CD8-positive, alpha-beta memory T cell (primary cell): Measurements from ENCODE around the gene CLPTM1L. TPM values are rescaled to one million over a fixed set of nuclear protein-coding genes. Genes with fewer than 3 reads are reported as not detected.

Experiments used
- CTCF ChIA-PET: fragments of 350-600 bp; sonication (Branson Sonifier 250); formaldehyde crosslinking; loops from one replicate; lab custom pipeline; 2021; ENCODE audit warnings: antibody characterized with exemption; lab: Charles Lee
- POLR2A ChIA-PET: fragments of 350-600 bp; sonication (Branson Sonifier 250); formaldehyde crosslinking; loops from one replicate; lab custom pipeline; 2021; ENCODE audit warnings: antibody characterized with exemption; lab: Charles Lee
- DNase-seq, 5 donors: peaks; one replicate each; pipeline versions ENCODE4 v3.0.0 to v3.0.0-alpha.2; 2020 to 2022; ENCODE audit warnings: mixed read lengths in 1 of 5
- H3K27ac ChIP-seq: one replicate; pipeline ENCODE4 v1.7.0; 2013; ENCODE audit warnings: low read depth, mild to moderate bottlenecking, low read length, moderate library complexity
- H3K27me3 ChIP-seq: 2 replicates; pipeline ENCODE4 v1.7.0; 2013; ENCODE audit warnings: low read length, mild to moderate bottlenecking; ENCODE audit not compliant: insufficient read depth, poor library complexity, severe bottlenecking
- H3K36me3 ChIP-seq: 2 replicates; pipeline ENCODE4 v1.7.0; 2013; ENCODE audit warnings: mild to moderate bottlenecking, low read length, moderate library complexity; ENCODE audit not compliant: insufficient read depth
- H3K4me1 ChIP-seq: 2 replicates; pipeline ENCODE4 v1.7.0; 2013; ENCODE audit warnings: mild to moderate bottlenecking, low read length, moderate library complexity; ENCODE audit not compliant: insufficient read depth
- H3K4me3 ChIP-seq: 2 replicates; pipeline ENCODE4 v1.7.0; 2013; ENCODE audit warnings: mild to moderate bottlenecking, low read length
- H3K9me3 ChIP-seq: 2 replicates; pipeline ENCODE4 v1.7.0; 2013; ENCODE audit warnings: mild to moderate bottlenecking, low read length
- H3K27ac Mint-ChIP-seq, 8 donors: one replicate each; pipeline ENCODE4 v1.8.0; 2020 to 2021; ENCODE audit warnings: mixed read lengths in 8 of 8, mild to moderate bottlenecking in 6 of 8, inconsistent platforms in 3 of 8, moderate library complexity in 3 of 8
- H3K27me3 Mint-ChIP-seq, 2 donors: one replicate each; pipeline ENCODE4 v1.8.0; 2020 to 2021; ENCODE audit warnings: mixed read lengths in 2 of 2, mild to moderate bottlenecking in 1 of 2, moderate library complexity in 1 of 2
- H3K36me3 Mint-ChIP-seq, 3 donors: one replicate each; pipeline ENCODE4 v1.8.0; 2020 to 2021; ENCODE audit warnings: mixed read lengths in 3 of 3, inconsistent platforms in 1 of 3, mild to moderate bottlenecking in 1 of 3
- H3K4me1 Mint-ChIP-seq, 3 donors: one replicate each; pipeline ENCODE4 v1.8.0; 2020 to 2021; ENCODE audit warnings: mixed read lengths in 3 of 3, inconsistent platforms in 1 of 3, mild to moderate bottlenecking in 1 of 3
- H3K4me3 Mint-ChIP-seq, 7 donors: one replicate each; pipeline ENCODE4 v1.8.0; 2020 to 2021; ENCODE audit warnings: mixed read lengths in 7 of 7, mild to moderate bottlenecking in 6 of 7, moderate library complexity in 4 of 7, inconsistent platforms in 2 of 7
- H3K9me3 Mint-ChIP-seq, 5 donors: one replicate each; pipeline ENCODE4 v1.8.0; 2020 to 2022; ENCODE audit warnings: mixed read lengths in 5 of 5, mild to moderate bottlenecking in 3 of 5, moderate library complexity in 2 of 5, inconsistent platforms in 1 of 5
- polyA plus RNA-seq: library from polyadenylated mRNA; unstranded; fragments of 300-500 nt; fragmentation: Illumina TruSeq; gene quantifications from one replicate; pipeline ENCODE4 v1.2.3, GENCODE V29; 2021
- total RNA-seq, 2 experiments: library from RNA; stranded (reverse); gene quantifications; one replicate each; pipeline ENCODE4 v1.2.3, GENCODE V29; 2021

Gene CLPTM1L
- total and polyA plus RNA-seq, 3 experiments from 2014 or later: 68.1 to 110 (median 109) TPM

GRCh38 chr5:1270426-1270825, 74.5 kb downstream of the CLPTM1L start:
- H3K4me3 ChIP-seq: no peak overlapping the region

DNA sequence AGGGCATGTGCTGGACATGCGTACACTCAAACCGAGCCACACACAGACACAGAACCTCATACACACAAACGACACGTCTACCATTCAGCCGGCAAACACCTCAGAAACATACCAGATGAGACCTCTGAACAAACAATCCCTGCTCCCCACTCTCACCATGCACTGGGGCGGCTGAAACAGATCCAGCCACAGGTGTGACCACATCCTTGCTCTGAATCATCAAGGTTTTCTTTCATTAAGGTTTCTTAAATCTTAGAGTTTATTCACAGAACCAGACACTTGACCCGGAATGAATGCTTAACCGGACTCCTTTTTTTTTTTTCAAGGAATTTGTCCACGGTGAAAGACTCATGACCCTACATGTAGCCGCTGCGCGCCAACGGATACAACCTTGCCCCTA, 76.2 kb downstream of the CLPTM1L start:
- Mint-ChIP-seq H3K27me3 (peaks cover 0 to 2% of the 10 kb centered on the region in 2 donors), H3K4me1 (peaks cover 11 to 12% (median 11%) of the 10 kb centered on the region in 3 donors), H3K27ac (no peak overlapping the region), H3K9me3 (no peaks in the 10 kb centered on the region), H3K4me3 (peak overlapping the region in 1 of 7 donors; percentile 18), H3K36me3 (no peaks in the 10 kb centered on the region)
- DNase-seq: peak in 3 of 5 donors; percentile 50 to 71 (median 58)
- H3K9me3 ChIP-seq: no peaks in the 10 kb centered on the region
- CTCF ChIA-PET: no interaction called here
- H3K4me3 ChIP-seq: no peak overlapping the region
- POLR2A ChIA-PET: no interaction called here
- H3K27me3 ChIP-seq: no peaks in the 10 kb centered on the region
- H3K27ac ChIP-seq: no peak overlapping the region
- no peaks in the 10 kb centered on the region for H3K36me3 ChIP-seq
- H3K4me1 ChIP-seq: peaks cover 10% of the 10 kb centered on the region

More at GRCh38 chr5:1270426-1270825, 74.5 kb downstream of the CLPTM1L start:
- Mint-ChIP-seq H3K4me3 (no peak overlapping the region), H3K36me3 (no peaks in the 10 kb centered on the region), H3K27ac (no peak overlapping the region), H3K9me3 (no peaks in the 10 kb centered on the region), H3K27me3 (peaks cover 0 to 2% of the 10 kb centered on the region in 2 donors), H3K4me1 (peaks cover 11 to 12% (median 11%) of the 10 kb centered on the region in 3 donors)
- POLR2A ChIA-PET: no interaction called here
- Histone ChIP-seq H3K4me1 (peaks cover 10% of the 10 kb centered on the region), H3K27me3 (no peaks in the 10 kb centered on the region), H3K9me3 (no peaks in the 10 kb centered on the region), H3K27ac (no peak overlapping the region), H3K36me3 (no peaks in the 10 kb centered on the region)
- DNase-seq: no peak
- CTCF ChIA-PET: no interaction called here

GRCh38 chr5:1268056-1268455, 76.8 kb downstream of the CLPTM1L start:
- Histone ChIP-seq H3K36me3 (no peaks in the 10 kb centered on the region), H3K4me3 (no peak overlapping the region), H3K9me3 (no peaks in the 10 kb centered on the region), H3K27me3 (no peaks in the 10 kb centered on the region), H3K4me1 (peaks cover 10% of the 10 kb centered on the region), H3K27ac (no peak overlapping the region)
- no peak overlapping the region for H3K4me3 Mint-ChIP-seq
- ChIA-PET CTCF (no interaction called here), POLR2A (no interaction called here)
- no peak overlapping the region for H3K27ac Mint-ChIP-seq
- no peaks in the 10 kb centered on the region for H3K9me3 Mint-ChIP-seq
- no peak for DNase-seq
- peaks cover 0 to 2% of the 10 kb centered on the region in 2 donors for H3K27me3 Mint-ChIP-seq
- H3K4me1 Mint-ChIP-seq: peaks cover 11 to 12% (median 11%) of the 10 kb centered on the region in 3 donors
- H3K36me3 Mint-ChIP-seq: no peaks in the 10 kb centered on the region

Other genes starting within 250 kb of the CLPTM1L start
- gene SLC12A7, start 233.0 kb downstream of the CLPTM1L start, total RNA-seq: 1 to 10 TPM; 4.9 to 6.6 TPM
- gene SLC12A7, start 233.0 kb downstream of the CLPTM1L start, polyA plus RNA-seq: 20.0 TPM
- gene SLC6A19, start 143.5 kb downstream of the CLPTM1L start, total RNA-seq: not detected
- not detected for gene SLC6A19, start 143.5 kb downstream of the CLPTM1L start, polyA plus RNA-seq
- not detected for gene SLC6A18, start 119.7 kb downstream of the CLPTM1L start, total RNA-seq
- not detected for gene SLC6A18, start 119.7 kb downstream of the CLPTM1L start, polyA plus RNA-seq
- 1 to 10 TPM; 2.0 to 2.5 TPM for gene TERT, start 50.0 kb downstream of the CLPTM1L start, total RNA-seq
- not detected for gene TERT, start 50.0 kb downstream of the CLPTM1L start, polyA plus RNA-seq
- gene SLC6A3, start 100.3 kb upstream of the CLPTM1L start, total RNA-seq: not detected
- gene SLC6A3, start 100.3 kb upstream of the CLPTM1L start, polyA plus RNA-seq: not detected
- 100 to 1,000 TPM in 1 of 2 experiments, 10 to 100 TPM in 1; 92.5 to 101 TPM for gene LPCAT1, start 178.9 kb upstream of the CLPTM1L start, total RNA-seq
- gene LPCAT1, start 178.9 kb upstream of the CLPTM1L start, polyA plus RNA-seq: 95.9 TPM